Spinal cord (tissue), 10 donors: Measurements from ENCODE around the gene SIGLEC6. TPM values are rescaled to one million over a fixed set of nuclear protein-coding genes. Genes with fewer than 3 reads are reported as not detected.
A peak's percentile ranks its signal among the peaks of the same experiment; 100 is the strongest.

ENCODE experiments used
- DNase-seq, 6 donors: peaks; one replicate each; pipeline versions ENCODE4 v3.0.0 to v3.0.0-alpha.2; 2013 to 2015; ENCODE audit warnings: low spot score in 6 of 6, low read depth in 4 of 6
- H3K27ac ChIP-seq: one replicate; pipeline ENCODE4 v1.5.1; 2013; ENCODE audit warnings: low read depth, low read length, control low read depth
- H3K27me3 ChIP-seq: one replicate; pipeline ENCODE4 v1.6.1; 2013; ENCODE audit warnings: low read length; ENCODE audit not compliant: control insufficient read depth, insufficient read depth
- H3K36me3 ChIP-seq: one replicate; pipeline ENCODE4 v1.6.1; 2013; ENCODE audit warnings: low read length; ENCODE audit not compliant: control insufficient read depth, insufficient read depth
- H3K4me1 ChIP-seq: one replicate; pipeline ENCODE4 v1.6.1; 2013; ENCODE audit warnings: low read length; ENCODE audit not compliant: control insufficient read depth, insufficient read depth
- H3K4me3 ChIP-seq: one replicate; pipeline ENCODE4 v1.5.1; 2013; ENCODE audit warnings: low read depth, low read length, control low read depth
- H3K9me3 ChIP-seq: one replicate; pipeline ENCODE4 v1.6.1; 2013; ENCODE audit warnings: low read length; ENCODE audit not compliant: control insufficient read depth, insufficient read depth
- WGBS: methylation state at CpG from one replicate; pipeline ENCODE4 v1.1.5; 2013; ENCODE audit warnings: missing lambda C conversion rate; ENCODE audit not compliant: insufficient coverage; 5-methylcytosine and 5-hydroxymethylcytosine counted together
- polyA plus RNA-seq, 2 donors: library from polyadenylated mRNA; unstranded; fragments of 120-200 nt; gene quantifications; one replicate each; pipeline ENCODE4 v1.2.1, GENCODE V29; 2013; ENCODE audit not compliant: insufficient read length in 2 of 2
- total RNA-seq, 2 donors: library from RNA; depleted of rRNA in 1 of 2; stranded (reverse); fragments of 120-200 nt in 1 of 2; fragments of >200 nt in 1 of 2; gene quantifications; one replicate each; pipeline versions ENCODE4 v1.2.3 to v1.2.4, GENCODE V29; 2013 to 2014
- donor health status: healthy.

The SIGLEC6 gene
- total and polyA plus RNA-seq, 4 donors, result 0.11 TPM; not detected in 3

DNA sequence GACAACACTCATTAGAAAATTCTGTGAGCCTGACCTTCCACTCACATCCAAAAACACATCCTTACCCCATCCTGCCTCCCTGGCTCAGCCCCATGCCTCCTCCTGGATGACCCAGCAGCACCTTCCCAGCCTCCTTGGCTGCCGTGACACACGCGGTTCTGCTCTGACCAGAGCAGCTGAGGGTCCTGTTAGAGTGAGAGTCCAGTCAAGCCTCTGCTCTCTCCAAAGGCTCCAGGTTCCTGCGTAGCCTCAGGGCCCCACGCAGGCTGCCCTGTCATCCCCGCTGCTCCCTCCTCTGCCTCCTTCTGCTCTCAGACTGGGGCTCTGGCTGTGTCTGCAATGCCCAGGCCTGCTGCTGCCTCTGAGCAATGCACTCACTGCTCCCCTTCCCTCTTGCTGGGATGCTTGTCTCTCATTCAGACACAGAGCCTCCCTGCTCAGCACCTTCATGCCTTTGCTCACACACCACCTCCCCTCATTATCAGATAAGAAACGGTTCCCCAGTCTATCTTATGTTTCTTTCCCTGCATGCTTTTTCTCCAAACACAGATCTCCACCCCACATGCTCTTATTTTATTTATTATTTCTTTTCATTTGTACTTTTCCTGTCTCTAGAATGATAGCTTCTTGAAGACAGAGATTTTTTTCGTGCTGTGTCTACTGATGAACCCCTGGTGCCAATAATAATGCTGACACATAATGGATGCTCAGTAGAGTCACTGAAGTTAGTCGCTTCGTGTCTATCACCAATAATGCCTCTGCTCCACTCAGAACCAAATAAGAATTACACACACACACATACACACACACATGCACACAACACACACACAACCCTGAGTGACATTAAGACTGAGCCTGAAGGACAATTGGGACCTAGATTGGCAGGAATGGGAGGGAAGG, 10.2 kb upstream of the SIGLEC6 start:
- no peaks in the 10 kb centered on the region for H3K36me3 ChIP-seq
- H3K27me3 ChIP-seq, result peaks cover 15% of the 10 kb centered on the region
- WGBS, result 66% methylated on average over 7 of the region's 10 CpGs
- no peak for DNase-seq
- H3K4me3 ChIP-seq, result no peak overlapping the region
- no peaks in the 10 kb centered on the region for H3K4me1 ChIP-seq
- no peaks in the 10 kb centered on the region for H3K9me3 ChIP-seq
- no peak overlapping the region for H3K27ac ChIP-seq

DNA sequence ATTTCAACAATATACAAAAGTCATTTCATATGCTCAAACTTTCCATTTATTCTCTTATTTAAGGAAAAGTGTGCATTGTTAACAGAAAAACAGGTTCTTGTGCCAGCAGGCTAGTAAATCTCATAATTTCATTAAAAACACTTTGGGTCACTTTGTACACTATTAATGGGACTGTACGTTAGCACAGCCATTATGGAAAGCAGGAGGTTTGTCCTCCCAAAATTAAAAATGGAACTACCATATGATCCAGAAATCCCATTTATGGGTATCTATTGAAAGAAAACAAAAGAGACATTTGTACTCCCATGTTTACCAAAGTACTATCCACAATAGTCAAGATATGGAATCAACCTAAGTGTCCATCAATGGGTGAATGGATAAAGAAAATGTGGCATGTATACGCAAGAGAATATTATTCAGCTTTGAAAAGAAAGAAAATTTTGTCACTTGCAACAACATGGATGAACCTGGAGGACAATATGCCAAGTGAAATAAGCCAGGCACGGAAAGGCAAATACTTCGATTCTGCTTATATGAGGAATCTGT, 8.4 kb upstream of the SIGLEC6 start:
- Histone ChIP-seq H3K27me3 (peaks cover 15% of the 10 kb centered on the region), H3K27ac (no peak overlapping the region), H3K4me3 (no peak overlapping the region), H3K36me3 (no peaks in the 10 kb centered on the region), H3K4me1 (no peaks in the 10 kb centered on the region), H3K9me3 (no peaks in the 10 kb centered on the region)
- 96% methylated on average over 3 of the region's 4 CpGs for WGBS
- DNase-seq, result no peak

DNA sequence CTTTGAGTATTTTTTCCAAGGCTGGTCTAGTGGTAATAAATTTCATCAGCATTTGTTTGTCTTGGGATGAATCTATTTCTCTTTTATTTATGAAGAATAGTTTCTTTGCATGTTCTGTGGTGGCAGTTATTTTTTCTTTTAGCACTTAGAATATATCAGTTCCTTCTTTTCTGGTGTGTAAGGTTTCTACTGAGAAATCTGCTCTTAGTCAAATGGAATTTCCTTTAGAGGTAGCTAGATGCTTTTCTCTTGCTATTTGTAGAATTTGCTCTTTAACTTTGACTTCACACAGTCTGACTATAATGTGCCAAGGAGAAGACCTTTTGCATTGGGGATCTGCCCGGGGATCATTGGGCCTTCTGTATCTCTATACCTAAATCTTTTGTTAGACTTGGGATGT, 4.1 kb upstream of the SIGLEC6 start:
- H3K4me1 ChIP-seq, result no peaks in the 10 kb centered on the region
- peaks cover 22% of the 10 kb centered on the region for H3K27me3 ChIP-seq
- no CpG with 5 or more reads among the region's 1 CpG for WGBS
- no peaks in the 10 kb centered on the region for H3K9me3 ChIP-seq
- H3K4me3 ChIP-seq, result no peak overlapping the region
- DNase-seq, result no peak
- no peaks in the 10 kb centered on the region for H3K36me3 ChIP-seq
- H3K27ac ChIP-seq, result no peak overlapping the region

DNA sequence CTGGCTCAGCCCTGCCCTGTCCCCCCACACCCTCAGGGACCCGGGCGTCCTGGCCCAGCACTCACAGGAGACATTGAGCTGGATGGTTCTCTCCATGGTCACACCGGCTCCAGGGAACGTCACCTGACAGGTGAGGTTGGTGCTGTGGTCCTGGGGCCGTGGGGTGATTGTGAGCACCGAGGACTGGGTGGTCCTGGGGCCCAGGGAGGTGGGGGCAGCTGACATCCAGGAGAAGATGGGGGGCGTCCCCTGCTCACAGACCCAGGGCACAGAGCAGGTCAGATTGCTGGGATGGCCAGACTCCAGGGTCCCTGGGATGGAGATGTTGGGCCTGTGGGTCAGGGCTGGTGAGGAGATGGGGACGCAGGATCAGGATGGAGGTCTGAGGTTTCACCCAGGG, 854 bp downstream of the SIGLEC6 start:
- WGBS, result 82% methylated on average over 6 of the region's 8 CpGs
- no peak overlapping the region for H3K4me3 ChIP-seq
- no peaks in the 10 kb centered on the region for H3K9me3 ChIP-seq
- peaks cover 23% of the 10 kb centered on the region for H3K27me3 ChIP-seq
- no peak overlapping the region for H3K27ac ChIP-seq
- no peaks in the 10 kb centered on the region for H3K4me1 ChIP-seq
- H3K36me3 ChIP-seq, result no peaks in the 10 kb centered on the region
- DNase-seq, result no peak

DNA sequence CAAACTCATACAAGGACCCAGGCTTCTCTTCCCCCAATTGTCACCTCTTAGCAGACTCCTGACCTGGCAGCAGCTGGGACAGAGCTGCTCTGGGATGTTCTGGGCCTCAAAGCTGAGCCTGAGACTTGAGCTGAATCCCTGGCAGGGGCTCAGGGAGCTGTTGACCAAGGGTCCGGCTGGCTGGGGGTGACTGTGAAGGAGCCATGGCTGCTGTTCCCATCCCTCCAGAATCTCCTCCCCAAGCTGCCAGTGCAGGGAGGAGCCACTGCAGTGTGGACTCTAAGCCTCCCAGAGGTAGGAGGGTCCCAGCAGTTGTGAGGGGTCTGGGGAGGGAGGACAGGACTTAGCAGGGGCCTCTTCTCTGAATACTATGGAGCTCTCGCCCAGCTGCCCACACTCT, 2.2 kb downstream of the SIGLEC6 start:
- DNase-seq, result no peak
- Histone ChIP-seq H3K27me3 (peaks cover 23% of the 10 kb centered on the region), H3K27ac (no peak overlapping the region), H3K36me3 (no peaks in the 10 kb centered on the region), H3K9me3 (no peaks in the 10 kb centered on the region), H3K4me1 (no peaks in the 10 kb centered on the region), H3K4me3 (no peak overlapping the region)
- 50% methylated on average over 1 of the region's 2 CpGs for WGBS

DNA sequence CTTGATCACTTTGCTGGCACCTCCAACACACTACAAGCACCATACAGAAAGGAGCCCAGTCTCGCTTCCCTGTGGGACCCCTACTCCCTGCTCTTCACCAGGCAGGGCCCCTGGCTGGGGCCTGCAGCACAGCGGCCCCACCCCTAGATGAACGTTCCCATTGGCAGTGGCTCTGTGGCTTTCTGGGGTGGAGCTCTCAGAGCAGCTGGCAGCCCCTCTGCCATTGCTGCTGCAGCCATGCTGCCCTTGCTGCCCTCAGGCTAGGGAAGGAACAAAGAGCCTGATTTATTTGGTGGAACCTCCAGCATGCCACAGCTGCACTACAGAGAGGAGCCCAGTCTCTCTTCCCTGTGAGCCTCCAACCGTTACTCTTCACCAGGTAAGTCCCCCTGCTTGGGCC, 5.8 kb downstream of the SIGLEC6 start:
- Histone ChIP-seq H3K27me3 (peaks cover 12% of the 10 kb centered on the region), H3K36me3 (no peaks in the 10 kb centered on the region), H3K4me1 (no peaks in the 10 kb centered on the region), H3K4me3 (no peak overlapping the region), H3K27ac (no peak overlapping the region), H3K9me3 (no peaks in the 10 kb centered on the region)
- no peak for DNase-seq
- WGBS, result 63% methylated on average over 4 of the region's 4 CpGs

DNA sequence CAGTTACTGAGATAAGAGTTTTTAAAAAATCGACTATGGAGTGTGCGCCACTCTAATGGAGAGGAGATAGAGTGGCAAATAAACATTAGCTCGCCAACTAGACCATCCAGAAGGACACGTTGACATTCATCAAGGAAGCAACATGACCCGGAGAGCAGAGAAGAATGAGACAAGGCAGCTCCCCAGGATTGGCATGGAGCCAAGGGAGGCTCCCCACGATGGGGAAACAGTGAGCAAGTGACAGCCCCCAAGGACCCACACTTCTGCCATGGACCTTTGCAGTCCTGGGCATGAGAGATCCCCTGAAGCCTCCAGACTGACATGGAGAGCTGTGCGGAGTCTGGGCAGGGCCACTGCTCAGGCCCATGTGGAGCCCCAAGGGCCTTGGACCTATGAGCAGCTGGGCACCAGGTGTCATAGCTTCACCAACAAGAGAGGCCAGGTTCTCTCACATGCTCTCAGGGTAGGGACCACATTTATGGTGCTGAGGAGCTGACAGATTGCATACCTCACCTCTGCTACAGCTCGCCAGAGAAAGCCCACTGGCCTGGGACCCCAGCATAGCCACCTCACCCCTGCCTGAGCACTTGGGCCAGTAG, 6.7 kb downstream of the SIGLEC6 start:
- Histone ChIP-seq H3K36me3 (no peaks in the 10 kb centered on the region), H3K27ac (no peak overlapping the region), H3K9me3 (no peaks in the 10 kb centered on the region), H3K27me3 (peaks cover 7% of the 10 kb centered on the region), H3K4me3 (no peak overlapping the region), H3K4me1 (no peaks in the 10 kb centered on the region)
- DNase-seq, result no peak
- 69% methylated on average over 6 of the region's 8 CpGs for WGBS

DNA sequence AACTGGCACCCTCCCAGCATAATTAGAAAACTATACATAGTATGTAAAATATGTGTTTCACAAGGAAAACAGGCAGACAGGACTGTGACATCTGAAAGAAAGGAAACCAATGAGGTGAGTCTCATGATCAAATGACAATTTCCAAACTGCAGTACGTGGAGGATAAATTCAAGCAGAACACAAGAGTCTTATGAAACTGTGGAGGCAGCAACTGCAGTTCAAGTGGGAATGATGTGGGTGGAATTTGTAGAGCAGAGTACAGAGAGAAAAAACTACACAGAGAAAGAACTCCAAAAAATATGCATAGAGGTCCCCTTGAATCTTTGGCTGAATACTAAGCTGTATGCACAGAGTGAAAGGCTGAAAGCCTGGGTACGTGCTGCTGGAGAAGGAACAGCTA, 9.7 kb downstream of the SIGLEC6 start:
- H3K4me1 ChIP-seq, result no peaks in the 10 kb centered on the region
- H3K27me3 ChIP-seq, result peaks cover 3% of the 10 kb centered on the region
- H3K36me3 ChIP-seq, result no peaks in the 10 kb centered on the region
- no CpG with 5 or more reads among the region's 2 CpGs for WGBS
- H3K4me3 ChIP-seq, result no peak overlapping the region
- H3K9me3 ChIP-seq, result no peaks in the 10 kb centered on the region
- DNase-seq, result no peak
- no peak overlapping the region for H3K27ac ChIP-seq

DNA sequence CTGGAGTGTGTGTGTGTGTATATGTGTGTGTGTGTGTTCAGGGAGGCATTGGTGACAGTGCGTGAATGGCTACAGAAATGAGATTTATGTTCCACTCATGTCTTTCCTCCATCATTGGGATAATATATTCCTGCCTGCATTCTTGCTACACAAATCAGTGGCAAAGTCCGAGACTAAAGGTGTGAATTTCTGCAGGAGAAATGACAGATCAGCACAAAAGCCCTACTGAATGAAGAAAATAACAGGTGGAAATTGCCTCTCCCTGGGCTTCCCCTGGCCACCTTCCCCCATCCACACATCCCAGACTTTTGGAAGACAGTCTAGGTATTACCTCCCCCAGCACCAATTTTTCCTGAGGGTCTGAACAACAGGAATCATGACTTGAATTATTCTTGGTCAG, 10.1 kb downstream of the SIGLEC6 start:
- peaks cover 3% of the 10 kb centered on the region for H3K27me3 ChIP-seq
- DNase-seq, result no peak
- no peak overlapping the region for H3K4me3 ChIP-seq
- no peaks in the 10 kb centered on the region for H3K9me3 ChIP-seq
- WGBS, result no CpG with 5 or more reads among the region's 2 CpGs
- H3K36me3 ChIP-seq, result no peaks in the 10 kb centered on the region
- H3K4me1 ChIP-seq, result no peaks in the 10 kb centered on the region
- H3K27ac ChIP-seq, result no peak overlapping the region

DNA sequence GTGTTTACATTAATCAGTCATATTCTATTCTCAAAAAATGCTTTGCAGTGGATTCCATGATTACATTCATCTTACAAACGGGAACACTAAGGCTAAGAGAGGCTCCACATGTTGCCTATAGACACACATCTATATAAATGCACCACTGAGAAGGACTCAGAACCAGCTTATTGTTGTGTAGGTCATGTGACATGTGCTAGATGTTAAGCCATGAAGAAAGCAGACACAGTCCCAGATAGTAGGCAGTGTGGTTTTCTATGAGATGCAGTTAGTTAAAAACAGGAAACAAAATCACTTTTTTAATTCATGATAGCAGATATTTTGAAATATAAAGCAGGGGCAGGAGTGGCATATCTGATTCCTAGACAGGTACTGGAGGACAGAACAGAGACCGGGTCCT, 10.7 kb downstream of the SIGLEC6 start:
- WGBS, result no CpG with 5 or more reads among the region's 2 CpGs
- Histone ChIP-seq H3K36me3 (no peaks in the 10 kb centered on the region), H3K4me3 (no peak overlapping the region), H3K27ac (no peak overlapping the region), H3K4me1 (no peaks in the 10 kb centered on the region), H3K27me3 (peaks cover 3% of the 10 kb centered on the region), H3K9me3 (no peaks in the 10 kb centered on the region)
- DNase-seq, result peak in 1 of 6 donors; percentile 5
